Coronary artery (tissue), 2 donors: Measurements from ENCODE around the gene FASLG.

Experiments
- DNase-seq: peaks from one replicate; pipeline ENCODE4 v3.0.0-alpha.2; 2017; ENCODE audit warnings: low spot score
- H3K27ac ChIP-seq, 2 donors: fragments of 200-600 bp; sonication (generic); one replicate each; pipeline ENCODE4 v1.5.1; 2016 to 2019
- H3K4me3 ChIP-seq: fragments of 200-600 bp; sonication (generic); 2 replicates; pipeline ENCODE4 v1.5.1; 2016; ENCODE audit warnings: mild to moderate bottlenecking, moderate library complexity
- CTCF ChIP-seq: fragments of 200-600 bp; sonication (generic); IDR thresholded peaks from one replicate; pipeline ENCODE4 v1.5.1; 2019; ENCODE audit warnings: antibody characterized with exemption

FASLG gene

GRCh38 chr1:172669011-172669410 is 10.1 kb downstream of the FASLG start:
- no peak for TF ChIP-seq CTCF
- no peak for DNase-seq
- H3K27ac ChIP-seq: no peak overlapping the region

GRCh38 chr1:172670316-172670715 is 11.4 kb downstream of the FASLG start:
- no peak overlapping the region for H3K4me3 ChIP-seq
- no peak for DNase-seq
- H3K27ac ChIP-seq: no peak overlapping the region
- no peak for TF ChIP-seq CTCF

More at GRCh38 chr1:172669011-172669410, 10.1 kb downstream of the FASLG start:
- no peak overlapping the region for H3K4me3 ChIP-seq

- Histone ChIP-seq H3K4me3 (no peak overlapping the region), H3K27ac (no peak overlapping the region)
- TF ChIP-seq CTCF: no peak
- DNase-seq: no peak
These were observed 11.9 kb downstream of the FASLG start for GRCh38 chr1:172670791-172671190.

- TF ChIP-seq CTCF: no peak
- DNase-seq: no peak
- Histone ChIP-seq H3K4me3 (no peak overlapping the region), H3K27ac (no peak overlapping the region)
These were observed 12.7 kb downstream of the FASLG start for GRCh38 chr1:172671591-172671990.

GRCh38 chr1:172672720-172673119 is 13.8 kb downstream of the FASLG start:
- Histone ChIP-seq H3K4me3 (no peak overlapping the region), H3K27ac (no peak overlapping the region)
- no peak for DNase-seq
- no peak for TF ChIP-seq CTCF

- Histone ChIP-seq H3K27ac (no peak overlapping the region), H3K4me3 (no peak overlapping the region)
- no peak for DNase-seq
- TF ChIP-seq CTCF: no peak
These were observed 14.9 kb downstream of the FASLG start for GRCh38 chr1:172673761-172674160.

- Histone ChIP-seq H3K4me3 (no peak overlapping the region), H3K27ac (no peak overlapping the region)
- TF ChIP-seq CTCF: no peak
- DNase-seq: no peak
These were observed 16.1 kb downstream of the FASLG start for GRCh38 chr1:172674831-172675613.
